NT2/D1 (cell line): ENCODE data around the gene SGSM2.

Experiments used
- DNase-seq: peaks from one replicate; pipeline ENCODE4 v3.0.0-alpha.2; 2011; ENCODE audit warnings: low read depth, low spot score
- H3K27me3 ChIP-seq: 2 replicates; pipeline ENCODE4 v1.6.0; 2011; ENCODE audit warnings: mild to moderate bottlenecking; ENCODE audit not compliant: insufficient read length, insufficient read depth
- H3K36me3 ChIP-seq: 2 replicates; pipeline ENCODE4 v1.6.1; 2011; ENCODE audit warnings: mild to moderate bottlenecking, low read length, mixed read lengths; ENCODE audit not compliant: insufficient read depth, insufficient read length
- H3K4me1 ChIP-seq: 2 replicates; pipeline ENCODE4 v1.5.1; 2011; ENCODE audit not compliant: insufficient read depth, insufficient read length
- H3K4me3 ChIP-seq: 2 replicates; pipeline ENCODE4 v1.5.1; 2011; ENCODE audit warnings: low read depth; ENCODE audit not compliant: insufficient read length
- H3K9ac ChIP-seq: 2 replicates; pipeline ENCODE4 v1.6.0; 2011; ENCODE audit warnings: low read depth; ENCODE audit not compliant: insufficient read length
- H3K9me3 ChIP-seq: 2 replicates; pipeline ENCODE4 v1.5.1; 2011; ENCODE audit warnings: mild to moderate bottlenecking, low read length; ENCODE audit not compliant: insufficient read depth
- SUZ12 ChIP-seq: IDR thresholded peaks from 2 replicates; pipeline ENCODE4 v1.6.1; 2011; ENCODE audit not compliant: insufficient read length, insufficient read depth; ENCODE audit errors: extremely low read depth
- YY1 ChIP-seq: IDR thresholded peaks from 2 replicates; pipeline ENCODE4 v1.6.1; 2011; ENCODE audit not compliant: insufficient read length, insufficient read depth
- ZNF274 ChIP-seq: IDR thresholded peaks from 2 replicates; pipeline ENCODE4 v1.6.1; 2011; ENCODE audit warnings: mild to moderate bottlenecking, low read depth, low read length

Gene SGSM2

DNA sequence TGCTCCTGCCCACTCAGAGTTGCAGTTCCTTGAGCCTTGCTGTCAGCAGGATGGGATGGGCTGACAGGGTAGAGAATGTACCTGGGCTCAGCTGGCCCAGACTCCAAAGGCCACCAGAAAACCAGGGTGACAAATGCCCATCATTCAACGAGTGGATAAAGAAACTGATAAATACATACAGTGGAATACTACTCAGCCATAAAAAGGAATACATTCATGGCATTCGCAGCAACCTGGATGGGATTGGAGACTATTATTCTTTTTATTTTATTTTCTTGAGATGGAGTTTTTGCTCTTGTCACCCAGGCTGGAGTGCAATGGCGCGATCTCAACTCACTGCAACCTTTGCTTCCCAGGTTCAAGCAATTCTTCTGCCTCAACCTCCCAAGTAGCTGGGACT, 19.9 kb downstream of the SGSM2 start:
- Histone ChIP-seq H3K9ac (no peak overlapping the region), H3K4me1 (peaks cover 3% of the 10 kb centered on the region), H3K4me3 (no peak overlapping the region), H3K9me3 (no peaks in the 10 kb centered on the region), H3K36me3 (peaks cover 17% of the 10 kb centered on the region), H3K27me3 (no peaks in the 10 kb centered on the region)
- no peak for TF ChIP-seq SUZ12
- no peak for TF ChIP-seq ZNF274
- no peak for TF ChIP-seq YY1
- no peak for DNase-seq

DNA sequence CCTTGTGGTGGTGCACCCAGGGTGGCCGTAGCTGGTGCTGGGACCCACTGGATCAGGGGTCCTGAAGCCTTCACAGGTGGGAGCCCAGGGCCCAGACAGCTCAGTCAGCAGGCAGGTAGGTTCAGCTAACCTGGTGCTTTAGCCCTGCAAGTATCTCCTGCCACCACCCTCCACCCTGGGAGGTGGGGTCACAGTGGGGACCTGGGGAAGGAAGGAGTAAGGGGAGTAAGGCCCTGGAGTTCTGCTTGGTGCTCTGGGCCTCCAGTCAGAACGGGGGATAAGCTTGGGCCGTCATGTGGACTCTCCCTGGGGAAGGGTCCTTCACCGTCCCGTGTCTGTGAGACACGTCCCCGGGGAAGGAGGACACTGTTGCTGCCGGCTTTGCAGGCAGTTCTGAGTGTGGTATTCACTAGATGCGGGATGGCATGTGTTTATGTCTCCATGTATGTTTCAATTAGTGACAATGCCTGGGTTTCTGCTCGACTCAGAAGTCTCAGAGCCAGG, 20.7 kb downstream of the SGSM2 start:
- Histone ChIP-seq H3K36me3 (peaks cover 24% of the 10 kb centered on the region), H3K9me3 (no peaks in the 10 kb centered on the region), H3K4me3 (no peak overlapping the region), H3K9ac (no peak overlapping the region), H3K27me3 (no peaks in the 10 kb centered on the region), H3K4me1 (no peaks in the 10 kb centered on the region)
- TF ChIP-seq ZNF274 (no peak), SUZ12 (no peak), YY1 (no peak)
- no peak for DNase-seq

GRCh38 chr17:2361010-2361760, 23.9 kb downstream of the SGSM2 start:
- Histone ChIP-seq H3K27me3 (no peaks in the 10 kb centered on the region), H3K4me1 (no peaks in the 10 kb centered on the region), H3K4me3 (no peak overlapping the region), H3K36me3 (peaks cover 52% of the 10 kb centered on the region), H3K9ac (no peak overlapping the region), H3K9me3 (no peaks in the 10 kb centered on the region)
- TF ChIP-seq YY1 (no peak), ZNF274 (no peak), SUZ12 (no peak)
- no peak for DNase-seq

DNA sequence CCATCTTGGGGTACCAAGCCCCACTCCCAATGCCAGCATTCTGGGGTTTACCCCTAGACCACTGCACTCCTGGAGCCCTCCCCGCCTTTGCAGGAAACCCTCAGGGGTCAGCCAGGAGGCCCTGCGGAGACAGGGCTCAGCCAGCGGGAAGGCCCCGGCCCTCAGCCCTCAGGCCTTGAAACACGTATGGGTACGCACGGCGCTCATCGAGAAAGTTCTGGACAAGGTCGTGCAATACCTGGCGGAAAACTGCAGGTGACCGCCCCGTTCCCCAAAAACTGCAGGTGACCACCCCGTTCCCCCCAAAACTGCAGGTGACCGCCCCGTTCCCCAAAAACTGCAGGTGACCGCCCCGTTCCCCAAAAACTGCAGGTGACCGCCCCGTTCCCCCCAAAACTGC, 24.7 kb downstream of the SGSM2 start:
- H3K36me3 ChIP-seq: peaks cover 57% of the 10 kb centered on the region
- DNase-seq: no peak
- TF ChIP-seq YY1 (no peak), ZNF274 (no peak), SUZ12 (no peak)
- H3K4me3 ChIP-seq: no peak overlapping the region
- no peaks in the 10 kb centered on the region for H3K9me3 ChIP-seq
- no peaks in the 10 kb centered on the region for H3K27me3 ChIP-seq
- peaks cover 3% of the 10 kb centered on the region for H3K4me1 ChIP-seq
- H3K9ac ChIP-seq: no peak overlapping the region

DNA sequence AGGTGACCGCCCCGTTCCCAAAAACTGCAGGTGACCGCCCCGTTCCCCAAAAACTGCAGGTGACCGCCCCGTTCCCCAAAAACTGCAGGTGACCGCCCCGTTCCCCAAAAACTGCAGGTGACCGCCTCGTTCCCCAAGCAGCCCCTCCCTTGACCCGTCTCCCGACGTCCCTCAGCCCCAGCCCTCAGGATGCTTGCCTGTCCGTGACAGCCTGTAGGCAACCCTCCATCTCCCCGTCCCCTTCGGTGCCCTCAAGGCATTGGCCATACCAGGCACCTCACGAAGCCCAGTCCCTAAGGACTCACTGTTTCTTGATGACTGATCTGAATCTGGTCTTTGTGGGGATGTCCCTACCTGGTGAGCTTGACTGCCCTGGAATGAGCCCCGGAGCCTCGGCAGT, 25.1 kb downstream of the SGSM2 start:
- Histone ChIP-seq H3K36me3 (peaks cover 57% of the 10 kb centered on the region), H3K9me3 (no peaks in the 10 kb centered on the region), H3K9ac (no peak overlapping the region), H3K4me1 (peaks cover 3% of the 10 kb centered on the region), H3K4me3 (no peak overlapping the region), H3K27me3 (no peaks in the 10 kb centered on the region)
- TF ChIP-seq SUZ12: no peak
- TF ChIP-seq ZNF274: no peak
- TF ChIP-seq YY1: no peak
- no peak for DNase-seq

DNA sequence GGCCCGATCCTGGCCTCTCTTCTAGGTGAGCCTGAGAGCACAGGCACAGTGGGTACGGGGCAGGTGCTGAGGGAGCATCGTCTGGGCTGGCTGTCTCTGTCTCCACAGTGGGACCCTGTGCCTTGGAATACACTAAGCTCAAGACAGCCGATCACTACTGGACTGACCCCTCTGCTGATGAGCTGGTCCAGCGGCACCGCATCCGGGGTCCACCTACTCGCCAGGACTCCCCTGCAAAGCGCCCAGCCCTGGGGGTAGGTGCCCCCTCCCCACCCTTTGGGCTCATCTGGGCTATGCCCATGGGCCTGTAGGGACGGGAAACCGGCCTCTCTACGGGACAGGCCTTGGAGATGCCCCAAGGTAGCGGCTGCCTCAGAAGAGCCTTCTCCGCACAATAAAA, 25.6 kb downstream of the SGSM2 start:
- H3K27me3 ChIP-seq: no peaks in the 10 kb centered on the region
- TF ChIP-seq YY1 (no peak), SUZ12 (no peak), ZNF274 (no peak)
- H3K9ac ChIP-seq: no peak overlapping the region
- peaks cover 56% of the 10 kb centered on the region for H3K36me3 ChIP-seq
- no peaks in the 10 kb centered on the region for H3K9me3 ChIP-seq
- DNase-seq: no peak
- peaks cover 3% of the 10 kb centered on the region for H3K4me1 ChIP-seq
- H3K4me3 ChIP-seq: no peak overlapping the region

DNA sequence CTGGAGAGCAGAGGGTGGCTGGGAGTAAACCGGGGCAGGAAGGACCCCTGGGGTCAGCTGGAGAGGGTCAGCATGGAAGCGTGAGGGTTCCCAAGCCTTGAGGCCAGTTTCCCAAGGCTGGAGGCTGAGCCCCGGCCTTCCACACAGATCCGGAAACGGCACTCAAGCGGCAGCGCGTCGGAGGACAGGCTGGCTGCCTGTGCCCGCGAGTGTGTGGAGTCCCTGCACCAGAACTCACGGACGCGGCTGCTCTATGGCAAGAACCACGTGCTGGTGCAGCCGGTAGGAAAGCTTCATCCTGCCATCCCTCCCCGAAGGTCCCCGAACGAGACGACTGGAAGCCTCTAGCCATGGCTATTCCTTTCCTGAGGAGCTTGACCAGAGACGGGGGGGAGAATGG, 26.0 kb downstream of the SGSM2 start:
- DNase-seq: no peak
- Histone ChIP-seq H3K4me3 (no peak overlapping the region), H3K36me3 (peaks cover 54% of the 10 kb centered on the region), H3K4me1 (peaks cover 3% of the 10 kb centered on the region), H3K9me3 (no peaks in the 10 kb centered on the region), H3K27me3 (no peaks in the 10 kb centered on the region), H3K9ac (no peak overlapping the region)
- TF ChIP-seq YY1 (no peak), SUZ12 (no peak), ZNF274 (no peak)
